OCI-LY3 (cell line): ENCODE measurements around the gene ZNF263.

Experiments used
- H2AFZ ChIP-seq: fragments of 200-600, 300-600 bp; shearing (Covaris generic); 2 replicates; pipeline ENCODE4 v1.6.0; 2014; ENCODE audit warnings: antibody characterized with exemption, low read depth, low read length
- H3K27ac ChIP-seq: fragments of 200-600, 300-600 bp; sonication (generic); 2 replicates; pipeline ENCODE4 v1.5.1; 2014; ENCODE audit warnings: mild to moderate bottlenecking, low read length, moderate library complexity, mixed read lengths
- H3K27me3 ChIP-seq: fragments of 200-600, 300-600 bp; sonication (generic); 2 replicates; pipeline ENCODE4 v1.6.1; 2014; ENCODE audit warnings: low read depth, low read length, mixed read lengths
- H3K36me3 ChIP-seq: fragments of 200-600, 300-600 bp; sonication (generic); replicated peaks from 2 replicates; pipeline ENCODE3; 2014; ENCODE audit warnings: low read depth, low read length, mixed read lengths
- H3K4me1 ChIP-seq: fragments of 300-600, 200-600 bp; sonication (generic); 2 replicates; pipeline ENCODE4 v1.6.1; 2014; ENCODE audit warnings: low read length, mixed read lengths
- H3K4me2 ChIP-seq: fragments of 200-600, 300-600 bp; sonication (generic); 2 replicates; pipeline ENCODE4 v1.6.1; 2014; ENCODE audit warnings: low read length, mixed read lengths
- H3K4me3 ChIP-seq: fragments of 300-600, 200-600 bp; sonication (generic); 2 replicates; pipeline ENCODE4 v1.5.1; 2014; ENCODE audit warnings: antibody characterized with exemption, mild to moderate bottlenecking, low read length, moderate library complexity
- H3K79me2 ChIP-seq: fragments of 300-600, 200-600 bp; shearing (Covaris generic); 2 replicates; pipeline ENCODE4 v1.6.1; 2014; ENCODE audit warnings: mild to moderate bottlenecking, low read length, mixed read lengths
- H3K9ac ChIP-seq: fragments of 300-600, 200-600 bp; shearing (Covaris generic); 2 replicates; pipeline ENCODE4 v1.6.0; 2014; ENCODE audit warnings: mild to moderate bottlenecking, low read length, moderate library complexity
- H3K9me3 ChIP-seq: fragments of 200-600, 300-600 bp; shearing (Covaris generic); 2 replicates; pipeline ENCODE4 v1.6.1; 2014; ENCODE audit warnings: low read length, mixed read lengths; ENCODE audit not compliant: insufficient read depth
- H4K20me1 ChIP-seq: fragments of 200-600, 300-600 bp; sonication (generic); 2 replicates; pipeline ENCODE4 v1.6.1; 2016; ENCODE audit warnings: low read length, mixed read lengths; ENCODE audit not compliant: insufficient read depth
- CTCF ChIP-seq: fragments of 200-600, 300-600 bp; sonication (generic); IDR thresholded peaks from 2 replicates; pipeline ENCODE4 v1.5.1; 2014; ENCODE audit warnings: antibody characterized with exemption, low read length, low read depth
- EZH2phosphoT487 ChIP-seq: fragments of 200-600 bp; shearing (Covaris generic); IDR thresholded peaks from 2 replicates; pipeline ENCODE4 v1.6.1; 2018; ENCODE audit warnings: antibody characterized with exemption, mixed run types, low read depth

The ZNF263 gene

GRCh38 chr16:3327514-3327913, 44.2 kb downstream of the ZNF263 start:
- Histone ChIP-seq H3K9ac (no peak overlapping the region), H3K4me2 (no peak overlapping the region), H3K9me3 (no peaks in the 10 kb centered on the region), H3K79me2 (no peaks in the 10 kb centered on the region), H3K4me1 (no peaks in the 10 kb centered on the region), H3K27me3 (no peaks in the 10 kb centered on the region), H3K36me3 (no peaks in the 10 kb centered on the region), H3K4me3 (no peak overlapping the region), H2AFZ (no peak overlapping the region), H3K27ac (no peak overlapping the region), H4K20me1 (no peaks in the 10 kb centered on the region)
- TF ChIP-seq CTCF = no peak
- TF ChIP-seq EZH2phosphoT487 = no peak

- no peak for TF ChIP-seq EZH2phosphoT487
- no peak for TF ChIP-seq CTCF
- H3K4me1 ChIP-seq = no peaks in the 10 kb centered on the region
- H4K20me1 ChIP-seq = no peaks in the 10 kb centered on the region
- H3K27ac ChIP-seq = no peak overlapping the region
- no peak overlapping the region for H3K9ac ChIP-seq
- no peak overlapping the region for H3K4me2 ChIP-seq
- no peaks in the 10 kb centered on the region for H3K9me3 ChIP-seq
- no peaks in the 10 kb centered on the region for H3K36me3 ChIP-seq
- no peaks in the 10 kb centered on the region for H3K27me3 ChIP-seq
- H2AFZ ChIP-seq = no peak overlapping the region
- no peak overlapping the region for H3K4me3 ChIP-seq
- no peaks in the 10 kb centered on the region for H3K79me2 ChIP-seq
Measured at GRCh38 chr16:3328104-3328503, 44.8 kb downstream of the ZNF263 start.

- H3K9me3 ChIP-seq = no peaks in the 10 kb centered on the region
- H3K79me2 ChIP-seq = no peaks in the 10 kb centered on the region
- H3K27me3 ChIP-seq = no peaks in the 10 kb centered on the region
- no peaks in the 10 kb centered on the region for H4K20me1 ChIP-seq
- H3K4me3 ChIP-seq = no peak overlapping the region
- no peak overlapping the region for H3K9ac ChIP-seq
- H3K4me1 ChIP-seq = no peaks in the 10 kb centered on the region
- H2AFZ ChIP-seq = no peak overlapping the region
- TF ChIP-seq EZH2phosphoT487 = no peak
- no peak for TF ChIP-seq CTCF
- no peak overlapping the region for H3K27ac ChIP-seq
- H3K36me3 ChIP-seq = no peaks in the 10 kb centered on the region
- H3K4me2 ChIP-seq = no peak overlapping the region
Measured at GRCh38 chr16:3328643-3329042, 45.4 kb downstream of the ZNF263 start.
